ENCODE results near the gene CD7.

CD7 gene

GRCh38 chr17:82269138-82269881, 48.1 kb downstream of the CD7 start:
- no peak for DNase-seq
- H3K4me1 ChIP-seq, result peaks cover 4 to 79% (median 66%) of the 10 kb centered on the region in 4 donors
- H3K9me3 ChIP-seq, result no peaks in the 10 kb centered on the region
- no peak for TF ChIP-seq CTCF (IDR thresholded peaks at IDR 0.05)
- no peak overlapping the region for H3K4me3 ChIP-seq
- no peaks in the 10 kb centered on the region for H3K27me3 ChIP-seq
- intact Hi-C loops (cut with DNase I; ENCODE audit: low total_unique reads), result no loop called here
- peak overlapping the region; percentile 23 to 79 for H3K27ac ChIP-seq
- H3K36me3 ChIP-seq, result peaks cover 13 to 50% (median 34%) of the 10 kb centered on the region in 3 donors

GRCh38 chr17:82267575-82268379, 49.6 kb downstream of the CD7 start:
- intact Hi-C loops (cut with DNase I; ENCODE audit: low total_unique reads), result no loop called here

DNA sequence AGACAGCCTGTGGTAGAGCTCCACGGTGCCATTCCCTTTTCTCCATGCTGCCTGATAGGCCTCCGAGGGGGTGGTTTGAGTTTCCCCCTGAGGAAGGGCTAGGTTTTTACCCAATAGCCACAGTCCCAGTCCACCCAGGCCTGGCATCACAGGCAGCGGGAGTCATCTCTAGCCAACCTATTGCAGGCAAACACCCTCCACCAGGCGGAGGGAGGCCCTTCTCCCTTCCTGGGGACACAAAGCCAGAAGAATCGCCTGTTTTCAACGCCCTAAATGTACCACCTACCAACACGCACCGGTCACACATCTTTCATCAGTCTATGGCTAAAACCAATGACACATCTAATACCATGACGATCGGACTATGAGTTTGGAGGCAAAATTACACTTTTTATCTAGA, 51.3 kb downstream of the CD7 start:
- Histone ChIP-seq H3K4me1 (peaks cover 4 to 58% (median 46%) of the 10 kb centered on the region in 4 donors), H3K36me3 (peaks cover 40 to 71% (median 57%) of the 10 kb centered on the region in 3 donors), H3K27me3 (no peaks in the 10 kb centered on the region), H3K27ac (peak overlapping the region; percentile 78 to 79), H3K9me3 (no peaks in the 10 kb centered on the region), H3K4me3 (no peak overlapping the region)
- no peak for DNase-seq
- TF ChIP-seq CTCF (IDR thresholded peaks at IDR 0.05), result no peak
- intact Hi-C loops (cut with DNase I; ENCODE audit: low total_unique reads), result no loop called here

More at GRCh38 chr17:82267575-82268379, 49.6 kb downstream of the CD7 start:
- H3K36me3 ChIP-seq, result peaks cover 26 to 65% (median 50%) of the 10 kb centered on the region in 3 donors
- no peaks in the 10 kb centered on the region for H3K27me3 ChIP-seq
- no peaks in the 10 kb centered on the region for H3K9me3 ChIP-seq
- peak; percentile 96 to 98 for DNase-seq
- no peak for TF ChIP-seq CTCF (IDR thresholded peaks at IDR 0.05)
- H3K4me3 ChIP-seq, result peak overlapping the region in 1 of 2 donors; percentile 32
- H3K4me1 ChIP-seq, result peaks cover 4 to 72% (median 60%) of the 10 kb centered on the region in 4 donors
- H3K27ac ChIP-seq, result peak overlapping the region; percentile 78 to 79
